ENCODE results near the gene KCNJ14.
A peak's percentile ranks its signal among the peaks of the same experiment; 100 is the strongest.

Gene KCNJ14

GRCh38 chr19:48514123-48514458 is 58.7 kb downstream of the KCNJ14 start:
- Histone ChIP-seq H3K79me2 (ENCODE audit: insufficient read depth, low read length) (no peaks in the 10 kb centered on the region), H3K27ac (ENCODE audit: low read depth, low read length) (no peak overlapping the region), H3K4me3 (ENCODE audit: insufficient read depth, low read length, poor library complexity, severe bottlenecking) (peak overlapping the region; percentile 74), H4K20me1 (ENCODE audit: low read depth, low read length) (no peaks in the 10 kb centered on the region), H3K9me3 (ENCODE audit: insufficient read depth, low read length) (no peaks in the 10 kb centered on the region), H2AFZ (ENCODE audit: low read depth, low read length, severe bottlenecking) (peak overlapping the region; percentile 87), H3K27me3 (ENCODE audit: low read length) (no peaks in the 10 kb centered on the region), H3K9me2 (replicated peaks; ENCODE audit: insufficient read depth, low read length) (no peaks in the 10 kb centered on the region), H3K9ac (ENCODE audit: low read length) (peak overlapping the region; percentile 77), H3K36me3 (ENCODE audit: low read length) (no peaks in the 10 kb centered on the region), H3F3A (ENCODE audit: insufficient read depth) (peaks cover 8% of the 10 kb centered on the region), H3K4me2 (ENCODE audit: low read depth, low read length, poor library complexity, severe bottlenecking) (peak overlapping the region; percentile 84)
- no peak for TF ChIP-seq CTCF (IDR thresholded peaks at IDR 0.05; ENCODE audit: insufficient read depth, low read length, poor library complexity, severe bottlenecking)
- no peak for TF ChIP-seq EZH2phosphoT487 (conservative IDR thresholded peaks at IDR 0.05; ENCODE audit: low read length)

GRCh38 chr19:48516536-48516935 is 61.2 kb downstream of the KCNJ14 start:
- H3K9ac ChIP-seq (ENCODE audit: low read length), result no peak overlapping the region
- no peak overlapping the region for H3K4me3 ChIP-seq (ENCODE audit: insufficient read depth, low read length, poor library complexity, severe bottlenecking)
- no peaks in the 10 kb centered on the region for H3K27me3 ChIP-seq (ENCODE audit: low read length)
- H3K36me3 ChIP-seq (ENCODE audit: low read length), result no peaks in the 10 kb centered on the region
- TF ChIP-seq EZH2phosphoT487 (conservative IDR thresholded peaks at IDR 0.05; ENCODE audit: low read length), result no peak
- H3K79me2 ChIP-seq (ENCODE audit: insufficient read depth, low read length), result no peaks in the 10 kb centered on the region
- H3K9me2 ChIP-seq (replicated peaks; ENCODE audit: insufficient read depth, low read length), result no peaks in the 10 kb centered on the region
- no peaks in the 10 kb centered on the region for H3K9me3 ChIP-seq (ENCODE audit: insufficient read depth, low read length)
- peaks cover 8% of the 10 kb centered on the region for H3F3A ChIP-seq (ENCODE audit: insufficient read depth)
- no peak overlapping the region for H3K27ac ChIP-seq (ENCODE audit: low read depth, low read length)
- H3K4me2 ChIP-seq (ENCODE audit: low read depth, low read length, poor library complexity, severe bottlenecking), result no peak overlapping the region
- H4K20me1 ChIP-seq (ENCODE audit: low read depth, low read length), result no peaks in the 10 kb centered on the region
- no peak overlapping the region for H2AFZ ChIP-seq (ENCODE audit: low read depth, low read length, severe bottlenecking)

Data from SU-DHL-6 (cell line).